Measurements from ENCODE around the gene KANSL2. TPM values are rescaled to one million over a fixed set of nuclear protein-coding genes. Genes with fewer than 3 reads are reported as not detected.

KANSL2 gene
- total and polyA plus RNA-seq, 7 donors = 13.2 to 63.0 (median 28.2) TPM

DNA sequence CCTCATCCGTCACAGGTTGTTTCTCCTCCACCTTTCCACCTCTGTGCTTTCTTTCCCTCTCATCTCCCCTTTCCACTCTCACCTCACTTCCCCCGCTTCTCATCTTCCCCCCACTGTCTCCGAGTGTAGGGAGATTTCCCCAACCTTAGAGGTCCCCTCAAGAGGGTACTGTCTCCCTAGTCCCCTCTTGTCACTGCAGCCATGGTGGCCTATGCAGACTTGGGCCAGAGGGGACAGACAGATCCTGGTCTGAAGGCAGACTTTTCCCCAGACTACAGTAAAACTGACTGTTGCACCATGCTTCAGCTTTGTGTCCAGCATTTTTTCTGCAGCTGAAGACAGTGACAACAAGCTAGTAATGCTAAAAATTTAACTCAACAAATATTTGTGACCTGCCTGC, 41.2 kb downstream of the KANSL2 start:
- Histone ChIP-seq H3K36me3 (peaks cover 0 to 10% (median 0%) of the 10 kb centered on the region in 4 donors), H3K4me1 (no peaks in the 10 kb centered on the region), H3K27ac (no peak overlapping the region), H3K27me3 (no peaks in the 10 kb centered on the region), H3K9me3 (no peaks in the 10 kb centered on the region), H3K4me3 (no peak overlapping the region)
- DNase-seq = no peak
- WGBS, 2 donors = 92 to 95% methylated on average over 3 of the region's 3 CpGs
- TF ChIP-seq, protein P1, sequence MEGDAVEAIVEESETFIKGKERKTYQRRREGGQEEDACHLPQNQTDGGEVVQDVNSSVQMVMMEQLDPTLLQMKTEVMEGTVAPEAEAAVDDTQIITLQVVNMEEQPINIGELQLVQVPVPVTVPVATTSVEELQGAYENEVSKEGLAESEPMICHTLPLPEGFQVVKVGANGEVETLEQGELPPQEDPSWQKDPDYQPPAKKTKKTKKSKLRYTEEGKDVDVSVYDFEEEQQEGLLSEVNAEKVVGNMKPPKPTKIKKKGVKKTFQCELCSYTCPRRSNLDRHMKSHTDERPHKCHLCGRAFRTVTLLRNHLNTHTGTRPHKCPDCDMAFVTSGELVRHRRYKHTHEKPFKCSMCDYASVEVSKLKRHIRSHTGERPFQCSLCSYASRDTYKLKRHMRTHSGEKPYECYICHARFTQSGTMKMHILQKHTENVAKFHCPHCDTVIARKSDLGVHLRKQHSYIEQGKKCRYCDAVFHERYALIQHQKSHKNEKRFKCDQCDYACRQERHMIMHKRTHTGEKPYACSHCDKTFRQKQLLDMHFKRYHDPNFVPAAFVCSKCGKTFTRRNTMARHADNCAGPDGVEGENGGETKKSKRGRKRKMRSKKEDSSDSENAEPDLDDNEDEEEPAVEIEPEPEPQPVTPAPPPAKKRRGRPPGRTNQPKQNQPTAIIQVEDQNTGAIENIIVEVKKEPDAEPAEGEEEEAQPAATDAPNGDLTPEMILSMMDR (IDR thresholded peaks at IDR 0.05) = no peak
- TF ChIP-seq POLR2A (IDR thresholded peaks at IDR 0.05) (no peak), EP300 (IDR thresholded peaks at IDR 0.05) (no peak), POLR2AphosphoS5 (IDR thresholded peaks at IDR 0.05) (no peak)
- intact Hi-C loops (cut with DNase I) = no loop called here

- no peaks in the 10 kb centered on the region for H3K4me1 ChIP-seq
- no peaks in the 10 kb centered on the region for H3K9me3 ChIP-seq
- no peak for DNase-seq
- TF ChIP-seq POLR2A (IDR thresholded peaks at IDR 0.05) (no peak), EP300 (IDR thresholded peaks at IDR 0.05) (no peak), POLR2AphosphoS5 (IDR thresholded peaks at IDR 0.05) (no peak)
- TF ChIP-seq, protein P1 (IDR thresholded peaks at IDR 0.05) = no peak
- H3K4me3 ChIP-seq = no peak overlapping the region
- no peaks in the 10 kb centered on the region for H3K27me3 ChIP-seq
- no peak overlapping the region for H3K27ac ChIP-seq
- peaks cover 0 to 10% (median 0%) of the 10 kb centered on the region in 4 donors for H3K36me3 ChIP-seq
- intact Hi-C loops (cut with DNase I) = no loop called here
These were observed 41.6 kb downstream of the KANSL2 start for GRCh38 chr12:48640428-48640827.

DNA sequence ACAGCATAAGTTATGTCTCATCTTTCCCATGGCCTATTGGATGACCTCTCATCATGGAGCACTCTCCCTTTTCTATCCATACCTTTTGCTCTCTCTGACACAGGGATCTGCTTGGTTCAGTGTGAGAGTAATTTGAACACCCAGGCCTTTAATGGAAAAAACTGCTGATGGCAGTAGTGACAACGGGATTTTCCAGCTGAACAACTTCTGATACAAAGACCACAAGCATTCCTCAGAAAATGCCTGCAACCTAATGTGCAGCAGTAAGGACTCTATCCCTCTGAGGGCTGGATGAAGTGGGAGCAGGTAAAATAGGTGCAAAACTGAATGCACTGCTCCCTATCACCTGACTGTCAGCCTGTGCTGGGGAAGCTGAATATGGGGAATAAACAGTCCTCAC, 51.0 kb downstream of the KANSL2 start:
- TF ChIP-seq, protein P1 (IDR thresholded peaks at IDR 0.05) = no peak
- H3K4me3 ChIP-seq = no peak overlapping the region
- intact Hi-C loops (cut with DNase I) = no loop called here
- H3K9me3 ChIP-seq = no peaks in the 10 kb centered on the region
- H3K27ac ChIP-seq = no peak overlapping the region
- peaks cover 0 to 3% (median 0%) of the 10 kb centered on the region in 3 donors for H3K27me3 ChIP-seq
- no peaks in the 10 kb centered on the region for H3K36me3 ChIP-seq
- WGBS, 2 donors = 28 to 51% methylated on average over 1 of the region's 1 CpG
- no peak for DNase-seq
- H3K4me1 ChIP-seq = no peaks in the 10 kb centered on the region

DNA sequence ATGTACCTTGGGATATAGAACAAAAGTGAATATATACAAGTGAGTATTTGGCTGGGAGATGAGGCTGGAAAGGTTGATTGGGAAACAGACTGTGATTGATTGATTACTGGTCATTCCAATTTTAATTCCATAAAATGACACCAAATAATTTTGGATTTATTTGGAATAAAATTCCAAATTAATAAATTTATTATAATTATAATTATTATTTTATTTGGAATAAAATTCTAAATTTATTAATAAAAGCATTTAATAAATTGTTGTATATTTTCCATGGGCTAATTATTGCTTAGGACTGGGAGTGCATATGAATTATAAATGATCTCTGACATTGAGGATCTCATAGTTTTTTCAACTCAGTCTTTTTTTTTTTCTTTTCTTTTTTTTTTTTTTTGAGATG, 51.7 kb downstream of the KANSL2 start:
- no peaks in the 10 kb centered on the region for H3K9me3 ChIP-seq
- TF ChIP-seq POLR2A (IDR thresholded peaks at IDR 0.05) (no peak), POLR2AphosphoS5 (IDR thresholded peaks at IDR 0.05) (no peak), EP300 (IDR thresholded peaks at IDR 0.05) (no peak)
- TF ChIP-seq, protein P1 (IDR thresholded peaks at IDR 0.05) = no peak
- H3K36me3 ChIP-seq = no peaks in the 10 kb centered on the region
- intact Hi-C loops (cut with DNase I) = no loop called here
- H3K27me3 ChIP-seq = peaks cover 0 to 3% (median 0%) of the 10 kb centered on the region in 3 donors
- no peak for DNase-seq
- no peak overlapping the region for H3K27ac ChIP-seq
- no peak overlapping the region for H3K4me3 ChIP-seq
- no peaks in the 10 kb centered on the region for H3K4me1 ChIP-seq

DNA sequence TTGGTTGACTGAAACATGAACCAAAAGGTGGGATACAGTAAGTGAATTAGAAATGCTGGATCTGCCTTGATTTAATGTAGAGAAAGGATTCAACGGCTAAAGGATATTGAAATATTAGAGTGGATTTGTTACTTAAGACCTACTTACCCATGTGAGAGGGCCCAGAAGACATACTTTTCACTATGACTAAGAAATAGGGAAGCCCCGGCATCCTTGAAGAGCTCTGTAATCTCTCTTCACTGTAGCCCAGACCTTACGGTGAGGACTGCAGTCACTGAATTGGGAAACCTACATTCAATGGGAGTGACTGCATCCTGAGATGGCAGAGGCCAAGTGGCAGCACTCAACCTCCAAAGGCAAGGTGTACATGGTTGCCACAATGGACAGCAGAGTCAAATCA, 52.5 kb downstream of the KANSL2 start:
- intact Hi-C loops (cut with DNase I) = no loop called here
- DNase-seq = no peak
- WGBS, 2 donors = 92 to 94% methylated on average over 3 of the region's 3 CpGs
- peaks cover 0 to 3% (median 0%) of the 10 kb centered on the region in 3 donors for H3K27me3 ChIP-seq
- H3K4me1 ChIP-seq = no peaks in the 10 kb centered on the region
- H3K27ac ChIP-seq = no peak overlapping the region
- no peak for TF ChIP-seq POLR2AphosphoS5 (IDR thresholded peaks at IDR 0.05)
- TF ChIP-seq EP300 (IDR thresholded peaks at IDR 0.05) = no peak
- TF ChIP-seq, protein P1 (IDR thresholded peaks at IDR 0.05) = no peak
- no peak for TF ChIP-seq POLR2A (IDR thresholded peaks at IDR 0.05)
- H3K9me3 ChIP-seq = no peaks in the 10 kb centered on the region
- no peak overlapping the region for H3K4me3 ChIP-seq
- no peaks in the 10 kb centered on the region for H3K36me3 ChIP-seq

All from sigmoid colon (tissue), 7 donors.